GM12878 (cell line): ENCODE measurements around the gene ZMYND15.

Source experiments
- ATF2 ChIP-seq: IDR thresholded peaks from 2 replicates; pipeline ENCODE4 v1.6.1; 2012; ENCODE audit warnings: low read length, inconsistent platforms
- BHLHE40 ChIP-seq, 2 experiments: fragments of 450-650 bp in 1 of 2; IDR thresholded peaks; 2 replicates each; pipeline ENCODE4 v1.6.1; 2011 to 2017; ENCODE audit warnings: low read depth in 2 of 2, borderline replicate concordance in 1 of 2, improper control_type of control experiment in 1 of 2, low read length in 1 of 2, mild to moderate bottlenecking in 1 of 2
- CTCF ChIP-seq, 3 experiments: IDR thresholded peaks in 2 of 3; conservative IDR thresholded peaks in 1 of 3; 2 replicates each; pipeline ENCODE4 v1.5.1; 2011; ENCODE audit warnings: low read depth in 3 of 3, low read length in 3 of 3, mild to moderate bottlenecking in 3 of 3, control low read depth in 2 of 3, moderate library complexity in 2 of 3, inconsistent platforms in 1 of 3, mixed read lengths in 1 of 3; ENCODE audit not compliant: control insufficient read depth in 2 of 3, insufficient read depth in 1 of 3; ENCODE audit errors: extremely low read depth in 1 of 3
- EZH2 ChIP-seq: IDR thresholded peaks from 2 replicates; pipeline ENCODE4 v1.6.1; 2012; ENCODE audit warnings: low read depth, mild to moderate bottlenecking, control low read depth, inconsistent platforms, low read length, borderline replicate concordance; ENCODE audit not compliant: control insufficient read depth
- GABPA ChIP-seq: IDR thresholded peaks from 2 replicates; pipeline ENCODE4 v1.6.1; 2014; ENCODE audit warnings: antibody characterized with exemption, low read depth, mild to moderate bottlenecking, inconsistent platforms
- MEF2A ChIP-seq: IDR thresholded peaks from 2 replicates; pipeline ENCODE4 v1.6.1; 2011; ENCODE audit warnings: low read depth, mild to moderate bottlenecking, low read length, moderate library complexity; ENCODE audit not compliant: insufficient read depth
- MLLT1 ChIP-seq: fragments of 450-650 bp; IDR thresholded peaks from 2 replicates; pipeline ENCODE4 v1.6.1; 2016; ENCODE audit warnings: mild to moderate bottlenecking
- MTA2 ChIP-seq: fragments of 450-650 bp; IDR thresholded peaks from 2 replicates; pipeline ENCODE4 v1.6.1; 2016; ENCODE audit warnings: low read depth, mild to moderate bottlenecking, moderate library complexity
- POLR2A ChIP-seq: IDR thresholded peaks from 2 replicates; pipeline ENCODE4 v1.6.1; 2011; ENCODE audit warnings: low read depth, mild to moderate bottlenecking, low read length
- POLR2AphosphoS5 ChIP-seq: IDR thresholded peaks from 2 replicates; pipeline ENCODE4 v1.6.1; 2011; ENCODE audit warnings: mild to moderate bottlenecking, low read length, inconsistent platforms
- TCF12 ChIP-seq: IDR thresholded peaks from 2 replicates; pipeline ENCODE4 v1.6.1; 2011; ENCODE audit warnings: low read depth, mild to moderate bottlenecking, low read length

- TF ChIP-seq MLLT1 (no peak), MTA2 (no peak), TCF12 (no peak), POLR2AphosphoS5 (no peak), POLR2A (no peak), CTCF (IDR thresholded peaks at IDR 0.05 in 2 of 3, conservative IDR thresholded peaks at IDR 0.05 in 1 of 3; ENCODE audit: control insufficient read depth in 2 of 3, extremely low read depth in 1 of 3, insufficient read depth in 1 of 3, low read depth in 3 of 3, low read length in 3 of 3) (no peak), MEF2A (no peak), EZH2 (no peak), ATF2 (no peak), BHLHE40 (IDR thresholded peaks at IDR 0.05; ENCODE audit: borderline replicate concordance in 1 of 2, low read depth in 2 of 2, low read length in 1 of 2) (no peak), GABPA (no peak)
Observed at GRCh38 chr17:4724650-4725049, 15.0 kb upstream of the ZMYND15 start.
